IMR-90 (cell line): ENCODE results near the gene LMNTD2. TPM values are rescaled to one million over a fixed set of nuclear protein-coding genes. Genes with fewer than 3 reads are reported as not detected.

Experiments used
- ATAC-seq: fragments of 200-7000 bp; cut with Tn5 transposase; 2 replicates; pipeline ENCODE4 v1.9.1; 2020; ENCODE audit warnings: low read depth, mild to moderate bottlenecking, moderate library complexity
- BruUV-seq: library from RNA; stranded (reverse); fragments of 400-500 nt; replicated peaks from 2 replicates; lab custom pipeline; 2021; lab: Mats Ljungman, UMichigan
- CTCF ChIA-PET: fragments of 300-600 bp; formaldehyde crosslinking; extraction: SDS; loops from one replicate; lab custom pipeline; 2021; ENCODE audit warnings: antibody characterized with exemption; lab: Yijun Ruan, JAX
- POLR2A ChIA-PET: fragments of 300-600 bp; sonication (Branson Sonifier 250); formaldehyde crosslinking; loops from one replicate; lab custom pipeline; 2022; ENCODE audit warnings: antibody characterized with exemption; ENCODE audit not compliant: unreplicated experiment; lab: Charles Lee
- DNase-seq: peaks from one replicate; pipeline ENCODE4 v3.0.0; 2013
- H2AFZ ChIP-seq: replicated peaks from 2 replicates; pipeline ENCODE3; 2013; ENCODE audit warnings: low read length, mild to moderate bottlenecking; ENCODE audit not compliant: poor library complexity
- H2AK5ac ChIP-seq: 2 replicates; pipeline ENCODE4 v1.6.1; 2013; ENCODE audit warnings: low read depth, low read length, inconsistent platforms
- H2AK9ac ChIP-seq: replicated peaks from 2 replicates; pipeline ENCODE3; 2013; ENCODE audit warnings: mild to moderate bottlenecking, low read depth, low read length, moderate library complexity; ENCODE audit not compliant: poor library complexity
- H2BK120ac ChIP-seq: 2 replicates; pipeline ENCODE4 v1.6.1; 2013; ENCODE audit warnings: low read depth, low read length, inconsistent platforms
- H2BK15ac ChIP-seq: 3 replicates; pipeline ENCODE4 v1.6.1; 2013; ENCODE audit warnings: low read depth, low read length, inconsistent platforms
- H2BK20ac ChIP-seq: 2 replicates; pipeline ENCODE4 v1.6.1; 2013; ENCODE audit warnings: low read depth, mild to moderate bottlenecking, inconsistent platforms, low read length, moderate library complexity
- H2BK5ac ChIP-seq: 2 replicates; pipeline ENCODE4 v1.6.1; 2013; ENCODE audit warnings: mild to moderate bottlenecking, low read depth, low read length, inconsistent platforms; ENCODE audit not compliant: poor library complexity, severe bottlenecking
- H3K14ac ChIP-seq: replicated peaks from 2 replicates; pipeline ENCODE4 v1.6.1; 2013; ENCODE audit warnings: low read depth, low read length, inconsistent platforms
- H3K18ac ChIP-seq: 2 replicates; pipeline ENCODE4 v1.6.1; 2013; ENCODE audit warnings: low read depth, low read length, control low read depth
- H3K23ac ChIP-seq: 2 replicates; pipeline ENCODE4 v1.6.1; 2013; ENCODE audit warnings: low read depth, low read length, inconsistent platforms
- H3K27ac ChIP-seq: 2 replicates; pipeline ENCODE4 v1.5.1; 2013; ENCODE audit warnings: mild to moderate bottlenecking, control low read depth, low read length; ENCODE audit not compliant: insufficient read depth
- H3K27me3 ChIP-seq: 2 replicates; pipeline ENCODE4 v1.6.1; 2013; ENCODE audit warnings: low read length; ENCODE audit not compliant: control insufficient read depth, insufficient read depth
- H3K36me3 ChIP-seq: 2 replicates; pipeline ENCODE4 v1.6.1; 2013; ENCODE audit warnings: low read length, mixed read lengths; ENCODE audit not compliant: control insufficient read depth, insufficient read depth
- H3K4ac ChIP-seq: 2 replicates; pipeline ENCODE4 v1.6.1; 2013; ENCODE audit warnings: low read depth, low read length, inconsistent platforms
- H3K4me1 ChIP-seq: 2 replicates; pipeline ENCODE4 v1.6.1; 2013; ENCODE audit warnings: low read length, mixed read lengths; ENCODE audit not compliant: control insufficient read depth, insufficient read depth
- H3K4me2 ChIP-seq: 2 replicates; pipeline ENCODE4 v1.6.1; 2013; ENCODE audit warnings: low read depth, mild to moderate bottlenecking, control low read depth, low read length, moderate library complexity
- H3K4me3 ChIP-seq: 2 replicates; pipeline ENCODE4 v1.5.1; 2013; ENCODE audit warnings: low read depth, mild to moderate bottlenecking, control low read depth, low read length, moderate library complexity; ENCODE audit not compliant: insufficient read depth
- H3K56ac ChIP-seq: 2 replicates; pipeline ENCODE4 v1.6.1; 2013; ENCODE audit warnings: low read length, inconsistent platforms; ENCODE audit not compliant: insufficient read depth; ENCODE audit errors: extremely low read depth
- H3K79me1 ChIP-seq, 2 experiments: 2 replicates each; pipeline ENCODE4 v1.6.1; 2013; ENCODE audit warnings: low read length in 2 of 2, inconsistent platforms in 1 of 2, low read depth in 1 of 2
- H3K9ac ChIP-seq: 2 replicates; pipeline ENCODE4 v1.6.1; 2013; ENCODE audit warnings: low read depth, low read length, control low read depth
- H3K9me1 ChIP-seq: 2 replicates; pipeline ENCODE4 v1.6.1; 2013; ENCODE audit warnings: low read length, inconsistent platforms; ENCODE audit not compliant: insufficient read depth
- H3K9me3 ChIP-seq: 2 replicates; pipeline ENCODE4 v1.6.1; 2013; ENCODE audit warnings: low read length; ENCODE audit not compliant: control insufficient read depth, insufficient read depth
- H4K20me1 ChIP-seq: 2 replicates; pipeline ENCODE4 v1.6.1; 2013; ENCODE audit warnings: low read length, inconsistent platforms; ENCODE audit not compliant: insufficient read depth
- H4K5ac ChIP-seq: 2 replicates; pipeline ENCODE4 v1.6.1; 2013; ENCODE audit warnings: mild to moderate bottlenecking, low read depth, low read length, control low read depth
- H4K8ac ChIP-seq, 2 experiments: 2 replicates each; pipeline ENCODE4 v1.6.1; 2013; ENCODE audit warnings: low read depth in 2 of 2, low read length in 2 of 2, control low read depth in 1 of 2, inconsistent platforms in 1 of 2
- H4K91ac ChIP-seq: 2 replicates; pipeline ENCODE4 v1.6.1; 2013; ENCODE audit warnings: low read depth, low read length, inconsistent platforms; ENCODE audit not compliant: insufficient read depth
- BHLHE40 ChIP-seq: fragments of 150-350 bp; IDR thresholded peaks from 2 replicates; pipeline ENCODE4 v1.6.1; 2016; ENCODE audit warnings: mild to moderate bottlenecking, low read depth, low read length
- CEBPB ChIP-seq: IDR thresholded peaks from 2 replicates; pipeline ENCODE4 v1.6.1; 2012; ENCODE audit warnings: low read depth, low read length, improper control_type of control experiment
- CHD1 ChIP-seq: IDR thresholded peaks from 2 replicates; pipeline ENCODE4 v1.6.1; 2012; ENCODE audit warnings: low read depth, low read length, improper control_type of control experiment
- CTCF ChIP-seq: conservative IDR thresholded peaks from 2 replicates; pipeline ENCODE4 v1.5.1; 2012; ENCODE audit warnings: mild to moderate bottlenecking, low read depth, low read length, improper control_type of control experiment
- MAFK ChIP-seq: IDR thresholded peaks from 2 replicates; pipeline ENCODE4 v1.6.1; 2012; ENCODE audit warnings: low read depth, low read length, improper control_type of control experiment
- MAZ ChIP-seq: IDR thresholded peaks from 2 replicates; pipeline ENCODE4 v1.6.1; 2012; ENCODE audit warnings: low read depth, mild to moderate bottlenecking, low read length, improper control_type of control experiment, moderate library complexity, borderline replicate concordance
- NFE2L2 ChIP-seq: fragments of 150-350 bp; IDR thresholded peaks from 2 replicates; pipeline ENCODE4 v1.6.1; 2016; ENCODE audit warnings: low read depth, mild to moderate bottlenecking, low read length
- RCOR1 ChIP-seq: IDR thresholded peaks from 2 replicates; pipeline ENCODE4 v1.6.1; 2012; ENCODE audit warnings: mild to moderate bottlenecking, low read length, improper control_type of control experiment; ENCODE audit not compliant: insufficient replicate concordance
- SMC3 ChIP-seq: fragments of 150-350 bp; IDR thresholded peaks from 2 replicates; pipeline ENCODE4 v1.6.1; 2016; ENCODE audit warnings: low read depth, mild to moderate bottlenecking, antibody characterized with exemption, low read length, moderate library complexity
- WGBS, 2 experiments: methylation state at CpG; one replicate each; pipeline versions ENCODE4 v1.1.5 to v1.1.7; 2013; ENCODE audit warnings: missing lambda C conversion rate in 2 of 2; ENCODE audit not compliant: insufficient read length in 1 of 2; ENCODE audit errors: extremely low coverage in 2 of 2; 5-methylcytosine and 5-hydroxymethylcytosine counted together
- dilution Hi-C: fragments of 300-500 bp; cut with HindIII; formaldehyde crosslinking; loops from one replicate; pipeline ENCODE4 v1.14.3; 2018; ENCODE audit warnings: low sequenced_read_pairs; ENCODE audit not compliant: unreplicated experiment
- in situ Hi-C: fragments of 300-500 bp; cut with MboI; formaldehyde crosslinking; loops from 3 replicates; pipeline ENCODE4 v1.14.3; 2019; ENCODE audit warnings: low sequenced_read_pairs, inconsistent platforms, mixed read lengths
- intact Hi-C: fragments of 100-400 bp; cut with micrococcal nuclease; formaldehyde crosslinking; loops from 2 replicates; pipeline ENCODE4 v1.10.0; 2022
- polyA plus RNA-seq, 3 experiments: library from polyadenylated mRNA; depleted of rRNA; stranded (reverse); fragments of >200 nt; gene quantifications; 2 replicates each; pipeline ENCODE4 v1.2.3, GENCODE V29; 2012; ENCODE audit warnings: low replicate concordance in 1 of 3
- total RNA-seq: library from RNA; depleted of rRNA; stranded (reverse); fragments of >200 nt; gene quantifications from 2 replicates; pipeline ENCODE4 v1.2.3, GENCODE V29; 2012

The LMNTD2 gene
- total and polyA plus RNA-seq, 2 of the 4 experiments (the other 2 are of a cell fraction), result 0.18 to 1.3 TPM

DNA sequence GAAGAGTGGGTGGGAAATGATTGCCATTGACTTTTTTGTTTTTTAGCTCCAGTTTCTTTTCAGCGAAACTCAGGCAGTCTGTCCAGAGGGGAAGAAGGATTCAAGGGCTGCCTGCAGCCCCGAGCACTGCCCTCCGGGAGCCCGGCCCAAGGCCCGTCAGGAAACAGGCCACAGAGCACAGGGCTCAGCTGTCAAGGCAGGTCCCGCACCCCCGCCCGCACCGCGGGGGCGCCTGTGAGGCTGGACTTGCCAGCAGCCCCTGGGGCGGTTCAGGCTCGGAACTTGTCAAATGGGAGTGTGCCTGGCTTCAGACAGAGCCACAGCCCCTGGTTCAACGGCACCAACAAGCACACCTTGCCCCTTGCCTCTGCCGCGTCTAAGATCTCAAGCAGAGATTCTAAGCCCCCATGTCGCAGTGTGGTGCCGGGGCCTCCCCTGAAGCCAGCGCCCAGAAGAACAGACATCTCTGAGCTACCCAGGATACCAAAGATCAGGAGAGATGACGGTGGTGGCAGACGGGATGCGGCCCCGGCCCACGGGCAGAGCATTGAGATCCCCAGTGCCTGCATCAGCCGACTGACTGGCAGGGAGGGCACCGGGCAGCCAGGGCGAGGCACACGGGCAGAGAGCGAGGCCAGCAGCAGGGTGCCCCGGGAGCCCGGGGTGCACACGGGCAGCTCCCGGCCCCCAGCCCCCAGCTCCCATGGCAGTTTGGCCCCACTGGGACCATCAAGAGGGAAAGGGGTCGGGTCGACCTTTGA, 46.7 kb upstream of the LMNTD2 start:
- ChIA-PET POLR2A (no interaction called here), CTCF (no interaction called here)
- H2BK15ac ChIP-seq, result no peak overlapping the region
- H3K4me3 ChIP-seq, result no peak overlapping the region
- H2BK5ac ChIP-seq, result no peak overlapping the region
- no peak overlapping the region for H4K91ac ChIP-seq
- no peak overlapping the region for H3K9ac ChIP-seq
- H4K5ac ChIP-seq, result no peak overlapping the region
- H3K14ac ChIP-seq, result no peak overlapping the region
- BruUV-seq, result no TSS peak
- H3K4ac ChIP-seq, result no peak overlapping the region
- H2BK20ac ChIP-seq, result no peak overlapping the region
- no peak overlapping the region for H3K56ac ChIP-seq
- no peak overlapping the region for H2AK9ac ChIP-seq
- peaks cover 0 to 18% of the 10 kb centered on the region in 2 experiments; a peak in 3 of 4 replicates for H3K79me1 ChIP-seq
- intact Hi-C loops (no loop called here), dilution Hi-C loops (no loop called here), in situ Hi-C loops (no loop called here)
- no peak overlapping the region for H3K4me2 ChIP-seq
- H3K4me1 ChIP-seq, result no peaks in the 10 kb centered on the region
- H3K18ac ChIP-seq, result no peak overlapping the region
- no peak overlapping the region for H2BK120ac ChIP-seq
- H2AK5ac ChIP-seq, result no peak overlapping the region
- no peak overlapping the region for H4K8ac ChIP-seq
- H2AFZ ChIP-seq, result no peak overlapping the region
- 92% methylated on average over 15 of the region's 35 CpGs; no CpG with 5 or more reads in 1 of the 2 experiments for WGBS, 2 experiments
- DNase-seq, result no peak
- no peaks in the 10 kb centered on the region for H3K9me1 ChIP-seq
- no peaks in the 10 kb centered on the region for H3K27me3 ChIP-seq
- H3K23ac ChIP-seq, result no peak overlapping the region
- H4K20me1 ChIP-seq, result peaks cover 12% of the 10 kb centered on the region
- TF ChIP-seq CHD1, result no peak
- no peak for TF ChIP-seq RCOR1
- TF ChIP-seq MAZ, result no peak
- TF ChIP-seq NFE2L2, result no peak
- no peak for TF ChIP-seq MAFK
- TF ChIP-seq CEBPB, result no peak
- no peak for TF ChIP-seq SMC3
- no peak for TF ChIP-seq BHLHE40
- no peak for TF ChIP-seq CTCF
- peaks cover 84% of the 10 kb centered on the region for H3K36me3 ChIP-seq
- H3K9me3 ChIP-seq, result no peaks in the 10 kb centered on the region
- no peak overlapping the region for H3K27ac ChIP-seq
- ATAC-seq, result no peak
